ENCODE data around the gene RBM20.

The RBM20 gene

DNA sequence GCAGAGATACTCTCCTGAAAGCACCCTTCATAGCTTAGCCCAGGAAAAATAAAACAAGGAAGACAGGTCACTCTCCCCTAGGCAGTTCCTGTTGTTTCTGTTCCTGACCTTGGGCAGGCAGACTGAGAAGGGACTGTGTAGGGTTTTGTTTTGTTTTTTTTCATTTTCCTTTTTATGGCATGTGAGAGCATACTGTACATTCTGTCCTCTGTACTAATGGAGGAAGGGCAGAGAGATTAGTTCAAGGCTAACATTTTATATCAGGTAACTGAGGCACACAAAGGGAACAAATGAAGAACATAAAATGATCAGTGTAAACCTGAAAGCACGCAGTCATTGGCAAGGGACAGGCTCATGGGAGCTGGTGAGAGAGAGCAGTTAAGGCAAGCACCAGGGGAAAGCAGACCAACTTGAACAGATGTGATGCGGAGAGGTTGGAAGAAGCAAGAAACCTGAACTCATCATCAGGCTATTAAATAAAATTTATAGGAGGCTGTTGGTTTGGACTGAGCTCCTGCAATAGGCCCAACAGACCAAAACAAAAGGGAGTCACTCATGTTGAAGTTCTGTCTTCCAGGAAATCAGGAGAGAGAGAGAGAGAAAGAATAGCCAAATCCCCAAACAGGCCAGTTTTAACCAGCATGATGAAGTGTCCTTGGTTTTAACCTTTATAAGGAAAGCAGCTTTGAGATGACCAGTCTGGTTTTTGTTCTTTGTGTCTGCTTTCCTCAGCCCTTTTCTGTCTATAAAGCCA, 193.5 kb downstream of the RBM20 start:
- DNase-seq (ENCODE audit: low read depth, low spot score), result peak; percentile 32
- in situ Hi-C loops (cut with HindIII; ENCODE audit: low sequenced_read_pairs), result no loop called here
- H3K4me3 ChIP-seq (ENCODE audit: low read depth, low read length), result no peak overlapping the region
- TF ChIP-seq, protein P1, sequence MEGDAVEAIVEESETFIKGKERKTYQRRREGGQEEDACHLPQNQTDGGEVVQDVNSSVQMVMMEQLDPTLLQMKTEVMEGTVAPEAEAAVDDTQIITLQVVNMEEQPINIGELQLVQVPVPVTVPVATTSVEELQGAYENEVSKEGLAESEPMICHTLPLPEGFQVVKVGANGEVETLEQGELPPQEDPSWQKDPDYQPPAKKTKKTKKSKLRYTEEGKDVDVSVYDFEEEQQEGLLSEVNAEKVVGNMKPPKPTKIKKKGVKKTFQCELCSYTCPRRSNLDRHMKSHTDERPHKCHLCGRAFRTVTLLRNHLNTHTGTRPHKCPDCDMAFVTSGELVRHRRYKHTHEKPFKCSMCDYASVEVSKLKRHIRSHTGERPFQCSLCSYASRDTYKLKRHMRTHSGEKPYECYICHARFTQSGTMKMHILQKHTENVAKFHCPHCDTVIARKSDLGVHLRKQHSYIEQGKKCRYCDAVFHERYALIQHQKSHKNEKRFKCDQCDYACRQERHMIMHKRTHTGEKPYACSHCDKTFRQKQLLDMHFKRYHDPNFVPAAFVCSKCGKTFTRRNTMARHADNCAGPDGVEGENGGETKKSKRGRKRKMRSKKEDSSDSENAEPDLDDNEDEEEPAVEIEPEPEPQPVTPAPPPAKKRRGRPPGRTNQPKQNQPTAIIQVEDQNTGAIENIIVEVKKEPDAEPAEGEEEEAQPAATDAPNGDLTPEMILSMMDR (IDR thresholded peaks at IDR 0.05; ENCODE audit: low read depth, low read length), result no peak

DNA sequence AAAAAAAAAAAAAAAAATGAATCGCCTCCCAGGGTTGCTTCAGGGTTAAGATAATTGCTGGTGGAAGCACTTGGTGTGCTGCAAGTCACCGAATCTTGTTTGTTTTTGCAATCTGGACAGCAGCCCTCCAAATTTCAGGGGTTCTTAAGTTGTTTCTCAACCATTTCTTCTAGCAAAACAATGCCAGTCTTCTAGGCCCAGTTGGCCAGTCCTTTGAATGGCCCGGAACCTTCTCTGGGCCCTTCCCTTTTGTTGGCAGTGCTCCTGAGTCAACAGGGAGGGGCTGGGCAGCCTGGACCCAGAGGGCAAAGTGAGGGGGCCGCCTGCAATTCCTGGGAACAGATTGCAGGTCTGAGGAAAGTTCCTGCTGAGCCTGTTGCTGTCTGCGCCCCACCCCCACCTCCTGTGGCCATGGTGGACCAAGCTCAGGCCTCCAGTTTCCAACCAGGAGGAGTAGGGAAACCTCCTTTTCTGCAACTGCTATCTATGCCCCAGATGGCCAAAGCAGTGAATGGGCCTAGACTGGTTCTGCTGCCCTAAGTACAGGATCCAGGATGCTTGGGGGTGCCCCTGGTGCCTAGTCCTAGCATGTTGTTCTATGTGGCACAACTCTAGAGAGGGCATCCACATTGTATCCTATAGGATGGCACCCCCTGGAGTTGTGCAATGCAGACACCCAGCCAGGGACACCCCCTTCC, 196.2 kb downstream of the RBM20 start:
- peak; percentile 32 for DNase-seq (ENCODE audit: low read depth, low spot score)
- in situ Hi-C loops (cut with HindIII; ENCODE audit: low sequenced_read_pairs), result no loop called here
- TF ChIP-seq, protein P1 (IDR thresholded peaks at IDR 0.05; ENCODE audit: low read depth, low read length), result no peak
- H3K4me3 ChIP-seq (ENCODE audit: low read depth, low read length), result no peak overlapping the region

DNA sequence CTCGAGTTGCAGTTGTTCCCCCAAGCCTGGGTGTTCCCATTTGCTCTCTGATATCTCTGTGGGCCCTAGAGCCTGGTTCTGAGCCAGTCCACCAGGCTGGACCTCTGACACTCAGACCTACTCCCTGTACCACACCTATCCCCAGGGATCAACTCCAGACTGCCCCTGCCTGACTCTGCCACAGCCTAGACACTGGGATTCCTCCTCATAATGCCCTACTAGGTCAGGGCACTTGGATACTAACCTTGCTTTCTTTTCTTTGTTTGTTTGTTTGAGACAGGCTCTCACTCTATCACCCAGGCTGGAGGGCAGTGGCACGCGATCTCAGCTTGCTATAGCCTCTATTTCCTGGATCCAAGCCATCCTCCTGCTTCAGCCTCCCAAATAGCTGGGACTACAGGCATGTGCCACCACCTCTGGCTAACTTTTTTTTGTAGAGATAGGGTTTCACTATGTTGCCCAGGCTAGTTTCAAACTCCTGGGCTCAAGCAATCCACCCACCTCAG, 196.8 kb downstream of the RBM20 start:
- in situ Hi-C loops (cut with HindIII; ENCODE audit: low sequenced_read_pairs), result no loop called here
- DNase-seq (ENCODE audit: low read depth, low spot score), result no peak

DNA sequence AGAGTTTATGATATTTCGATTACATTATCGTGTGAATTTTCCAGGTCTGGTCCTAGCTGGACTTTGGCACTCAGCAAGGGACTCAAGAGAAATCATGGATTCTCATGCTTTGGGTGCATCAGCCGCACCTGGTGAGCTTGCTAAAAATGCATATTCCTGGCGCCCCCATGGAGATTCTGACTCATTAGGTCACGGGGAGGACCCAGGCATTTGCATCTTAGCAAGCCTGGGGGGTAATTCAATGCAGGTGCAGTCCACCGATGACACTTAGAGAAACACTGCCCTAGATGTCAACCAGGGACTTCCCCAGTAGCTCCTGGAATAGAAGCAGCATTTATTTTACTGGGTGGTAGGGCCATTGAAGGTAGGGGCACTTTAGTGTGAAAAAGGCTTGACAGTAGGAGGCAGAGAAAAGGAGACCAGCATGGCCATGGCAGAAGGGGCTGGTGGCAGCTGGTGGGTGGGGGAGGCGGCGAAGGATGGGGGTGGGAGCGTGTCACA, 197.7 kb downstream of the RBM20 start:
- no peak for DNase-seq (ENCODE audit: low read depth, low spot score)
- TF ChIP-seq, protein P1 (IDR thresholded peaks at IDR 0.05; ENCODE audit: low read depth, low read length), result no peak
- H3K4me3 ChIP-seq (ENCODE audit: low read depth, low read length), result no peak overlapping the region
- in situ Hi-C loops (cut with HindIII; ENCODE audit: low sequenced_read_pairs), result no loop called here

More for the DNA sequence above, 196.8 kb downstream of the RBM20 start:
- H3K4me3 ChIP-seq (ENCODE audit: low read depth, low read length), result no peak overlapping the region
- TF ChIP-seq, protein P1 (IDR thresholded peaks at IDR 0.05; ENCODE audit: low read depth, low read length), result no peak

DNA sequence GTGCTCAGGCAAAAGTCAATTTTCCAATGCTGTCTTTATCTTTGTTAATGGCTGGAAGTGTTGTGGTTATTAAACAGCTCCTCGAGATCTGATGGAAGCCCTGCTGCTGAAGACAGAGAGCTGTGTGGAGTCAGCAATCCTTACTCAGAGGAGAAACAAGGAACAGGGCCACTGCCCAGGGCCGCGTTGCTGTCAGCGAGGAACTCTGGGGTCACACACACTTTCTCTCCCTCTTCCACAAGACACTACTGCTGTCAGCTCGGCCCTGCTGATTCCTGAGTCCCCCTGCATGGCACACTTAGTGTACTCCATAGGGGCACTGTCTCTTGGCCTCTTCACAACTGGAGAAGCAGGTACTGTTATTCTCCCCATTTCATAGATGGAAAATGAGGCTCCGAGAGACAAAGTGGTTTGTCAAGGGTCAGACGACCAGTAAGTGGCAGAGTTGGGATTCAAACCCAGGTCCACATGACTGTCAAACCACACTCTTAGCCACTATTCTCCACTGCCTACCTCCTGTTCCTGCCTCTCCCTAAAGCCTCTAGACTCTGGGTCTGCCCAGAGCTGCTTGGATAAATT, 198.3 kb downstream of the RBM20 start:
- DNase-seq (ENCODE audit: low read depth, low spot score), result no peak
- no peak overlapping the region for H3K4me3 ChIP-seq (ENCODE audit: low read depth, low read length)
- TF ChIP-seq, protein P1 (IDR thresholded peaks at IDR 0.05; ENCODE audit: low read depth, low read length), result no peak
- in situ Hi-C loops (cut with HindIII; ENCODE audit: low sequenced_read_pairs), result no loop called here

DNA sequence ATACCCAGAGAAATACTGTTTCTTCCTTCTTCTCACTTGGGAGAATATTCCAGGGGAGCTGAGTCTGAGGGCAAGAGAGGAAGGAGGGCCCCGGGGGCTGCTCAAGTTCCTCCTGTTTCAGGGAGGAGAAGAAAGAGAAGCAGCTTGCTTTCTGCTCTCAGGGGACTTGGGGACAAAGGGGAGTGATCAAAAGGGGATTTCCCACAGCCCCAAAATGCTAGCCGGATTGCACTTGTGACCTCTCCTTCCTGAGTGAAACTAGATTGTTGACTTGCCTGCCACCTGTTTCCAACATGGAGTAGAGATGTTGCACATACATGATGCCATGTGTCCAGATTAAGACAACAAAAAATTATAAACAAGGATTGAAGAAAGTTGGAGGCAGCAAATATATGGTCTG, 198.9 kb downstream of the RBM20 start:
- no peak for DNase-seq (ENCODE audit: low read depth, low spot score)
- TF ChIP-seq, protein P1 (IDR thresholded peaks at IDR 0.05; ENCODE audit: low read depth, low read length), result no peak
- no peak overlapping the region for H3K4me3 ChIP-seq (ENCODE audit: low read depth, low read length)
- in situ Hi-C loops (cut with HindIII; ENCODE audit: low sequenced_read_pairs), result no loop called here
